Colonic mucosa (tissue), 4 donors: ENCODE measurements around the gene SNAPC4. TPM values are rescaled to one million over a fixed set of nuclear protein-coding genes. Genes with fewer than 3 reads are reported as not detected.

Source experiments
- DNase-seq: peaks from one replicate; pipeline ENCODE4 v3.0.0-alpha.2; 2020
- H3K27ac ChIP-seq: fragments of 200-600 bp; one replicate; pipeline ENCODE4 v1.8.0; 2021
- H3K27me3 ChIP-seq: fragments of 200-600 bp; one replicate; pipeline ENCODE4 v1.8.0; 2021
- H3K36me3 ChIP-seq: fragments of 200-600 bp; one replicate; pipeline ENCODE4 v1.8.0; 2021
- H3K4me1 ChIP-seq: fragments of 200-600 bp; one replicate; pipeline ENCODE4 v1.8.0; 2021; ENCODE audit warnings: mild to moderate bottlenecking
- H3K4me3 ChIP-seq: fragments of 200-600 bp; one replicate; pipeline ENCODE4 v1.8.0; 2021
- H3K9ac ChIP-seq, 2 donors: one replicate each; pipeline ENCODE4 v1.7.0; 2013; ENCODE audit warnings: control low read depth in 2 of 2, low read depth in 2 of 2, low read length in 2 of 2
- H3K9me3 ChIP-seq: fragments of 200-600 bp; one replicate; pipeline ENCODE4 v1.8.0; 2021
- CTCF ChIP-seq: fragments of 200-600 bp; IDR thresholded peaks from one replicate; pipeline ENCODE4 v1.8.0; 2022; ENCODE audit warnings: antibody characterized with exemption, mild to moderate bottlenecking
- intact Hi-C: fragments of 100-400 bp; cut with DNase I; formaldehyde crosslinking; loops from one replicate; pipeline ENCODE4 v1.14.1; 2022
- total RNA-seq, 2 donors: library from RNA; stranded (reverse); fragmentation: NEBNext Ultra II Directional in 1 of 2; extraction: Animal tissue kit (Norgen Biotek cat#: 25700) in 1 of 2; gene quantifications; one replicate each; pipeline ENCODE4 v1.2.1, GENCODE V29; 2021
- donor health status: healthy.
- donor health status: DM: no; HTN: no; CAD: no.
- donor health status: DM: no; HTN: no; CAD: no.

Gene SNAPC4
- total RNA-seq, 2 donors from 2014 or later, result 6.0 to 9.7 TPM

DNA sequence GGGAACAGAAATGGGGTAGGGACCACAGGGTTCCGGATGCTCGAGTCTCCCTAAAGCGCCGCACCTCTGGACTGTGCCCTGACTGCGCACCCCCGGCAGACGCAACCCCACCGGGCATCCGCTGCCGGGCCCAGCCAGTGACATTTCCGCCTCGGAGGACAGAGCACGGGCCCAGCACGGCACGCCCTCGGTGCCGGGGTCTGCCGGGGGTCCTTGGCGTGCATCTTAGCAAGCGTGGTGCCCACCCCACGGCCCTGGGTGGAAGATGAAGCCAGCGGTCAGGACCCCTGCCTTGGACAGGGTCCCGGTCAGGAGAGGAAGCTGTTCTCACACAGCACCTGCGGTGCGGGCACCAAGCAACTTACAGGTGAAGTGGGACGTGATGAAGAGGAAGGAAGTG is 32.6 kb upstream of the SNAPC4 start:
- no peak for TF ChIP-seq CTCF
- no peaks in the 10 kb centered on the region for H3K27me3 ChIP-seq
- no peak for DNase-seq
- no peak overlapping the region for H3K27ac ChIP-seq
- intact Hi-C loops, result no loop called here
- H3K9me3 ChIP-seq, result no peaks in the 10 kb centered on the region
- H3K9ac ChIP-seq, result no peak overlapping the region
- no peak overlapping the region for H3K4me3 ChIP-seq
- no peaks in the 10 kb centered on the region for H3K36me3 ChIP-seq
- H3K4me1 ChIP-seq, result peaks cover 4% of the 10 kb centered on the region

- no peaks in the 10 kb centered on the region for H3K36me3 ChIP-seq
- no peaks in the 10 kb centered on the region for H3K4me1 ChIP-seq
- H3K9me3 ChIP-seq, result no peaks in the 10 kb centered on the region
- TF ChIP-seq CTCF, result no peak
- no peak overlapping the region for H3K27ac ChIP-seq
- intact Hi-C loops, result no loop called here
- DNase-seq, result no peak
- no peaks in the 10 kb centered on the region for H3K27me3 ChIP-seq
- no peak overlapping the region for H3K9ac ChIP-seq
- H3K4me3 ChIP-seq, result no peak overlapping the region
Measured at GRCh38 chr9:136431782-136432350, 31.9 kb upstream of the SNAPC4 start.

GRCh38 chr9:136430588-136431234 is 30.7 kb upstream of the SNAPC4 start:
- no peaks in the 10 kb centered on the region for H3K27me3 ChIP-seq
- H3K9me3 ChIP-seq, result no peaks in the 10 kb centered on the region
- TF ChIP-seq CTCF, result no peak
- no peak overlapping the region for H3K27ac ChIP-seq
- intact Hi-C loops, result no loop called here
- H3K4me1 ChIP-seq, result no peaks in the 10 kb centered on the region
- no peak overlapping the region for H3K4me3 ChIP-seq
- H3K9ac ChIP-seq, result no peak overlapping the region
- no peaks in the 10 kb centered on the region for H3K36me3 ChIP-seq
- no peak for DNase-seq

- no peak overlapping the region for H3K9ac ChIP-seq
- H3K36me3 ChIP-seq, result no peaks in the 10 kb centered on the region
- H3K27me3 ChIP-seq, result no peaks in the 10 kb centered on the region
- no peaks in the 10 kb centered on the region for H3K4me1 ChIP-seq
- intact Hi-C loops, result no loop called here
- H3K9me3 ChIP-seq, result no peaks in the 10 kb centered on the region
- no peak overlapping the region for H3K4me3 ChIP-seq
- no peak overlapping the region for H3K27ac ChIP-seq
- TF ChIP-seq CTCF, result no peak
- DNase-seq, result no peak
Measured at GRCh38 chr9:136429683-136430491, 29.9 kb upstream of the SNAPC4 start.

DNA sequence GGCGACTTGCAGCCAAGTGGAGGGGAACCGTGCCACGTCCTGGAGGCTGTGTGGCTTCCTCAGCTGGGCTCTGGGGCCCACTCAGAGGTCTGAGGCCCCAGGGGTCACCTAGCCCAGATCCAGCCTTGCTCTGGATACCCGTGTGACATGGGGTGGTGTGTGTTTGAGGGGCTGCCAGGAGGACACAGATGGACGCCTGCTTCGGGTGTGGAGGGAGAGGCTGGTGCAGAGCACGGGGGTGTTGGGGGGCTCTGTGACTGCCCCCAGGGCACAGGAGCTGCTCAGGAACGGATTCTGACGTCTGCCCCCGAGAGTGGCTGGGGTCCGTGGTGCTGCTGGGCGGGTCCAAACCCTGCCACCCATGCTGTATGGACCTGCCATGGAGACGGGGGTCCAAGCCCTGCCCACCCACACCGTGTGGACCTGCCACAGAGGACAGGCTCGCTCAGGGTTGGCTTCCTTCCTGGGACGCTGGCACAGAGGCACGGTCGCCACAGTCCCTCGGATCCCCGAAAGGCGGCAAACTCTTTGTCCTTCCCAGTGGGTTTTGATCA is 29.2 kb upstream of the SNAPC4 start:
- DNase-seq, result no peak
- intact Hi-C loops, result no loop called here
- no peaks in the 10 kb centered on the region for H3K9me3 ChIP-seq
- no peak overlapping the region for H3K27ac ChIP-seq
- H3K4me3 ChIP-seq, result no peak overlapping the region
- no peaks in the 10 kb centered on the region for H3K4me1 ChIP-seq
- TF ChIP-seq CTCF, result no peak
- H3K27me3 ChIP-seq, result no peaks in the 10 kb centered on the region
- H3K9ac ChIP-seq, result no peak overlapping the region
- H3K36me3 ChIP-seq, result no peaks in the 10 kb centered on the region
